ENCODE results near the gene PHLDB1.
A peak's percentile ranks its signal among the peaks of the same experiment; 100 is the strongest.
"Not testable (repeated sequence)": the region's sequence is repeated elsewhere in the genome, so short reads cannot be mapped to it uniquely, and the experiment has no call there.

The PHLDB1 gene

DNA sequence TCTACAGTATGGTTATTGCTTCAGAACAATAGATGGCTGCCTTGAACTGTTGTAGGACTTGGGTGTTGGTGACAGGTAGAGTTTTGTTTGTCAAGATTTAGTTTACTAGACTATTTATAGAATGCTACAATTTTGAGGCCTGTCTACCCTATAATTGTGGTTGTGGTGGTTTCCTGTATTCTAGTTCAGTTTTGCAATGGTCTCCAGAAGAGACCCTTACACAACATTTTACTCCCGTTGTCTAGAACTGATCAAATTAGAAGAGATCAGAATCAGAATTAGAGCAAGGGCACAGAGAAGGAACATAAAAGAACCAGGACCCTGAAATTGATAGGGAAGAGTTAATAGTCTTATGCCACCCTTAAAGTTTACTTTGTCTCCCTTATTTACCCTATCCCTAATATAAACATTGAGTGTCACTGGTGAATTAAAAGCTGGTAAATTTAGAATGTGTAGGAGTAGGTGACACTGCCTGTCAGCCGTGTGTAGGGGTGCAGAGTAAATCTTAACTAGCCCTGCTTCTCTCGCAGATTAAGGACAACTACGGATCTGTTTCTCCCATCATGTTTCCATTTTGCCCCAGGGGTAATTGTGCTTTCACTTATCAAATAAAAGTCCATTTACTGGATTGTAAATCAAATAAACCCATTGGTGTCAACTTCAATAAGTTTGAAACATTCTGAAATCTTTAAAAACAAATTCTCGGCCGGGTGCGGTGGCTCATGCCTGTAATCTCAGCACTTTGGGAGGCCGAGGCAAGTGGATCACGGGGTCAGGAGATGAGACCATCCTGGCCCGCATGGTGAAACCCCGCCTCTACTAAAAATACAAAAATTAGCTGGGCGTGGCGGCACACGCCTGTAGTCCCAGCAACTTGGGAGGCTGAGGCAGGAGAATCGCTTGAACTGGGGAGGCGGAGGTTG is 10.9 kb upstream of the PHLDB1 start:
- no peak for TF ChIP-seq ZNF274 (IDR thresholded peaks at IDR 0.05; ENCODE audit: low read depth, low read length)
- no peak overlapping the region for H3K4me3 ChIP-seq (ENCODE audit: low read length)

GRCh38 chr11:118597556-118597955 is 9.9 kb upstream of the PHLDB1 start:
- H3K4me3 ChIP-seq (ENCODE audit: low read length), result no peak overlapping the region
- TF ChIP-seq ZNF274 (IDR thresholded peaks at IDR 0.05; ENCODE audit: low read depth, low read length), result no peak

DNA sequence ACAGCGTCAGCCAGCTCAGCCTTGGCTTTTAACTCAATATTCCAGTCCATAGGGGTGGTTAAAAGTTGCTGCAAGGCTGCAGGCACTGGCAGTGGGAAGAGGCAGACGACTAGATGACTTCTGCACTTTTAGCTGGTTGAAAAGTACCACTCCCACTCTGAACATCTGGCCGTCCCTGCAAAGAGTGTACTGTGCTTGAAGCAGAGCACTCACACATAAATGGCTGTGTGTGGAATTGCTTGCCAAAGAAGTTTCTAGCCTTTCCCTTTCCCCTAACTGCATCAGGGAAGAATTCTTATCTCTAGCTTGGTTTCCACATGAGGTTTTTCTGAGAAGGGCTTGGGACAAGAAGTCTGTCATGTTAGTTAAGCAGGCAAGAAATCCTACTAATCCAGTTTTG is 5.1 kb upstream of the PHLDB1 start:
- H3K4me3 ChIP-seq (ENCODE audit: low read length), result no peak overlapping the region
- no peak for TF ChIP-seq ZNF274 (IDR thresholded peaks at IDR 0.05; ENCODE audit: low read depth, low read length)

- not testable (repeated sequence) for H3K4me3 ChIP-seq (ENCODE audit: low read length)
Measured at GRCh38 chr11:118603709-118604108, 3.7 kb upstream of the PHLDB1 start.

GRCh38 chr11:118604566-118604965 is 2.8 kb upstream of the PHLDB1 start:
- TF ChIP-seq ZNF274 (IDR thresholded peaks at IDR 0.05; ENCODE audit: low read depth, low read length), result no peak
- no peak overlapping the region for H3K4me3 ChIP-seq (ENCODE audit: low read length)

GRCh38 chr11:118605116-118605867 is 2.1 kb upstream of the PHLDB1 start:
- no peak for TF ChIP-seq ZNF274 (IDR thresholded peaks at IDR 0.05; ENCODE audit: low read depth, low read length)
- no peak overlapping the region for H3K4me3 ChIP-seq (ENCODE audit: low read length)

GRCh38 chr11:118606157-118606843 is 1.1 kb upstream of the PHLDB1 start:
- no peak overlapping the region for H3K4me3 ChIP-seq (ENCODE audit: low read length)
- TF ChIP-seq ZNF274 (IDR thresholded peaks at IDR 0.05; ENCODE audit: low read depth, low read length), result no peak

DNA sequence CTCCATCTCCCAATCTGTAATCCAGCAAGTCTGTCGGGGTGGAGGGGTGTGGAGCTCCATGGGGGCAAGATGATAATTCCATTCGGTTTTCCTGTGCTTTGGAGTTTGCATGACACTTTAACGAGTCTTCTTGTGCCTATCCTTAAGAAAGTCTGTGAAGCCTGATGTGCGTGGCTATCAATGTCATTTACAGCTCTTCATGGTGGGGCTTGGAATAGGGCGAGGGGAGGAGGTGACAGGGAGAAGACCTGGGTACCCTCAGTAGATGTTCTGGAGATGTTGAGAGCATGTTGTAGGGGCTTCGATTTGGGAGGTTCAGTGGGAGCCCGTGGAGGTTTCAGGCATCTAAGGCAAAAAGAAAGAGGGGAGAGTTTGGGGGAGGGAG is 579 bp upstream of the PHLDB1 start:
- no peak for TF ChIP-seq ZNF274 (IDR thresholded peaks at IDR 0.05; ENCODE audit: low read depth, low read length)
- H3K4me3 ChIP-seq (ENCODE audit: low read length), result no peak overlapping the region

DNA sequence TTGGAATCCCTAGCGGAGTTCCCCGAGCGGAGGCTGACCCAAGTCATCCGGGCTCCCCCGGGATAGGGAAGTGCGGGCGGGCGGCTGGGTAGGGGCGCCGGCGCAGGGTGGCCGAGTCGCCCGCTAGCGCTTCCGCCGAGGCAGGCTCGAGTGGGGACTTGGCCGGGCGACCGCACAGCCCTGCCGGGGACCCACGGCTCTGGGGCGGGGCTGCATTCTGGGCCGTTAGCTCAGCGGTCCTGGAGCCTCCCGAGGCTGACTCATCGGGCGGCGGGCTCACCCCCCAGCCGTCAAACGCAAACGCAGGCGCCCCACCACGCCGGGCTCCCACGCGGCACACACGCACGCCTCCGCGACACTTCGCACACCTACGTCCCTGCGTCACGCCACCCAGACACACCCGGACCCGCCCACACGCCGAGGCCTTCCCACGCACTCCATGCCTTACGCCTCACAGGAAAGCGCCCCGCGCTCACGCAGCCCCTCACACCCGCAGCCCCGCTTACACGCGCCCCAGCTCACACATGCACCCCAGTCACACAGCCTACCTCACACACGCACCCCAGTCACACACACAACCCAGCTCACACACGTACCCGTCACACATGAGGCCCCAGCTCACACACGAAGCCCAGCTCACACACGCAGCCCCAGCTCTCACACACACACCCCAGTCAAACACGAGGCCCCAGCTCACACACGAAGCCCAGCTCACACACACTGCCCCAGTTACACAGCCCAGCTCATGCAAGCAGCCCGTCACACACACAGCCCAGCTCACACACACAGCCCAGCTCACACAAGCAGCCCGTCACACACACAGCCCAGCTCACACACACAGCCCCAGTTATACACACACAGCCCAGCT is 1.2 kb downstream of the PHLDB1 start:
- peak overlapping the region; percentile 32; the same call in 1 of the 2 replicates for H3K4me3 ChIP-seq (ENCODE audit: low read length)
- no peak for TF ChIP-seq ZNF274 (IDR thresholded peaks at IDR 0.05; ENCODE audit: low read depth, low read length)

GRCh38 chr11:118609380-118610224 is 2.2 kb downstream of the PHLDB1 start:
- no peak overlapping the region for H3K4me3 ChIP-seq (ENCODE audit: low read length)
- TF ChIP-seq ZNF274 (IDR thresholded peaks at IDR 0.05; ENCODE audit: low read depth, low read length), result no peak

- H3K4me3 ChIP-seq (ENCODE audit: low read length), result no peak overlapping the region; the same call in 1 of the 2 replicates
- no peak for TF ChIP-seq ZNF274 (IDR thresholded peaks at IDR 0.05; ENCODE audit: low read depth, low read length)
Measured at GRCh38 chr11:118610225-118610772, 2.9 kb downstream of the PHLDB1 start.

DNA sequence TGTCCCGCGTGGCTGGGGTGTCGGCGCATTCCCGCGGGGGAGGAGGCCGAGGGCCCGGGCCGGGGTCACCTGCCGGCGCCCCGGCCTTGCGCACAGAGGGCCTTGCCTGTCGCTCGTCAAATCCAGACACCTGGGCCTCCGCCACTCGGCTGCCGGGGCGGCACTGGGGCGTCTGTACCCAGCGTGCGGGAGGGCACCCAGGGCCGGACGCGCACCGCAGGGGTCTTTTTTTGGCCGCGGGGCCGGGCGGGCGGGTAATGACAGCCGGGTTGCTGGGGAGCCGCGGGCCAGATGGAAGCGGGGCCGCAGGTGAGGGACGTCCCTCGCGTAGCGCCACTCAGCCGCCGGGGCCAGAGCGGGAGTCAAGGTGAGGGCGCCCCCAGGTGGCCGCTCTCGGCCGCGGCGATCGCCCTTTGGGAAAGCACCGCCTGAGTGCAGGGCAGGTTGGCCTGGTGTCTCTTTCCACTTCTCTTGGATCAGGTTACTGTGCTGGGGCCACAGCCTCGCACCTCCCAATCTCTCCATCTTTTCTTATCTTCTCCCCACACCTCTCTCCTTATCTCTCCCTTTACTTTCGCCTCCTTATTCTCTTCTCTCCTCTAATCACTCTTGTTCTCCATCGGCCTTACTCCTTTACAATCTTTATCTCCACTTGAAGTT is 3.5 kb downstream of the PHLDB1 start:
- TF ChIP-seq ZNF274 (IDR thresholded peaks at IDR 0.05; ENCODE audit: low read depth, low read length), result no peak
- H3K4me3 ChIP-seq (ENCODE audit: low read length), result no peak overlapping the region; the same call in 1 of the 2 replicates

- not testable (repeated sequence) for H3K4me3 ChIP-seq (ENCODE audit: low read length)
Measured at GRCh38 chr11:118611433-118611795, 4.0 kb downstream of the PHLDB1 start.
